GM18868 (cell line): ENCODE data around the gene SOX3.

Experiments used
- ATAC-seq: cut with Tn5 transposase; IDR thresholded peaks from one replicate; pipeline ENCODE4 v1.9.1; 2021; ENCODE audit warnings: mild to moderate bottlenecking, moderate library complexity; ENCODE audit not compliant: unreplicated experiment

SOX3 gene

DNA sequence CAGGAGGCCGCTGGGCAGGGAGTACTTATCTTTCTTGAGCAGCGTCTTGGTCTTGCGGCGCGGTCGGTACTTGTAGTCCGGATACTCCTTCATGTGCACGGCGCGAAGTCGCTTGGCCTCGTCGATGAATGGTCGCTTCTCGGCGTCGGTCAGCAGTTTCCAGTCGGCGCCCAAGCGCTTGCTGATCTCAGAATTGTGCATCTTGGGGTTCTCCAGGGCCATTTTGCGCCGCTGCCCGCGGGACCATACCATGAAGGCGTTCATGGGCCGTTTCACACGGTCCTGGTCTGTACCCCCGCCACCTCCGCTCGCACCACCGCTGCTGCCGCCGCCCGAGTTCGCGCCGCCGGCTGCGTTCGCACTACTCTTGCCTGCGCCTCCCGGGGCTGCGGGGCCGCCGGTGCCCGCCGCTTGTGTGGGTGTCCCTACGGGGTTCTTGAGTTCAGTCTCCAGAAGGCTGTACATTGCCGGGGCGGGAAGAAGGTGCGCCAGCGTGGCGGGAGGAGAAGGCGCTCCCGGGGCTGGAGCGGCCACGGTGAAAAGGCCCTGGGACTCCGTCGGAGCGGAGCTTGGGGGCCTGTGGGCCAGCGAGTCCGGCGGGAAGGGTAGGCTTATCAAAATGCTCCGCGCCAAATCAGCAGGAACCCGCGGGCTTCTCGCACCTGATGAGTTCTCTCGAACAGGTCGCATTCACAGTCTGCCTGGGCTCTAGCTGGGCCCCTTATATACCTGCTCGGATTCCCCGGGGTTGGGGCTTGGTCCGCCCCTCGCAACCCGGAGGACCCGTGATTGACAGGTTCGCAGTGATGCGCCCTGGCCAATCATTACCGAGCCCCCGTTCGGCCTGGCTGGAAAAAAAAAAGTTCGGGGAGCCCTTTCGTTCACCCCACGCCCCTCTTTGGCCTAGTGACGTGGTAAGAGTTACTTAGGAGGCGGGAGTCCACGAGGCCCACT is at the start of gene SOX3:
Gene SOX3 (minus strand): TSS at position 699 of the 954 bp plus-strand sequence. CDS start 9 bp downstream, at position 690.
- ATAC-seq, result no peak

DNA sequence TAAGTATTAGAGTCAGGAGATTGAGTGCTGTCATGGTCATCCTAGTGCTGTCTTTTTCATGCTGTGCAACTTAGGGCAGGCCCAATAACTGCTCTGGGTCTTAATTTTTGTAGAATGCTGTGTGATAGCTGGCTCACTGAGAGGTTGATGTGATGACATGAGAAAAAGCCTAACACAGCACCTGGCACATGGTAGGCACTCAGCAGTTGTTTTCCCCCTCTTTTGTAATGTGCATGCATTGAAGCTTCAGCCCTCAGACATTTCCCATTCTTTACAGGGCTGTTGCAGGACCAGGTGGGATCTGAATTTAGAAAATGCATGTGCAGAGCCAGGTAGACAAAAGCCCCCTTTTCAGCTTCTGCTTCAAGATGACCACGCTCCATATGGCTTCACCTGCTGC is 44.1 kb upstream of the SOX3 start:
- ATAC-seq, result no peak

DNA sequence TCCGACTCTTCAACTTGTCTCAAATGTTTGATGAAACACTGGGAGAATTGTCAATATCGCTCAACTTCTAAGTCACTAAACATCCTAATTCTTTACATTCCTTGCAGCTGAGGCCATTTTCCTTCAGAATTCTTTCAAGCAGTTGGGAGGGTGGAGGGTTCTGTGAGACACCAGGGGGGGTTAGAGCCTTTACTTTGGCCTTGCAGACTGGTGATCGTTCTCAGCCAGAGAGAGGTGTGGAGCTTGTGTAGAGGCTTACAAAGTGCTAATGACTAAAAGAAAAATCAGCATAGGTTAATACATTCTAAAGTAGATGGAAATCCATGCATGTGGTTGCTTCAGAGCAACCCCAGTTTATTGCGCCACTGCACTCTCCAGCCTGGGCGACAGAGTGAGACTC is 21.3 kb upstream of the SOX3 start:
- no peak for ATAC-seq

DNA sequence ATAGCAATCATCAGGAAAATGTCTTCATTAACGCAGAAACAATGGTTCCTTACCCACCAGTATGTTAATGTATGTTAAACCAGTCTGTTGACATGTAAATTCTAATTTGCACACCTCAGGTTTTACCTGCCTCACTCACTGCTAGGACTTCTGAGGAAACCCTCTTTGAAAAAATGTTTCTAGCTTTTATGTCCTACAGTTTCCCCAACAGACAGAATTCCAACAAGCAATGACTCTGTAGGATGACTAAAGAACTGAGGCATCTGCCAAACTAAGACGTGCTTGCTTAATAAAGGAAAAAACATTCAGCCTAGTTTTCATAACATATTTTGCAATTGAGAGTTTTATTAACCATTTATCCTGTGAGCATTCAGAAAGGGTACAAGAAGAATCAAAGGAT is 20.6 kb upstream of the SOX3 start:
- ATAC-seq, result no peak

DNA sequence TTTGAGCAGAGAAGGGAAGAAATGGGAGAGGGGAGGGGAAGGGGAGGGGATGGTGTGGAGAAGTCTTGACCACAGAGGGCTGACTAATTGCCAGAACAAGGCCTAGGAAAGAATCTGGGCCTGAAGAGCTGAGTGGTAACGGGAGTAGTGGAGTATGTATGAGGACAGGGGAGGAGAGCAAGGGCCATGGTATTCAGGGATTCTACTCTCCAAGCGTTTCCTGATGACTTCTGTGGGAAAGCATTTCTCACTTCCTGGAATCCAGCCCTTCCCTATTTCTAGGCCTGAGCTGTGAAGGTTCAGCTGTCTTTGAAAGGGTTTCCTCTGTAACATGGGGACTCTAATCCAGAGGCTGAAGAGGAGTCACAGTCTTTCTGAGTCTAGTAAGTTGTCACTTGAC is 19.7 kb upstream of the SOX3 start:
- no peak for ATAC-seq

DNA sequence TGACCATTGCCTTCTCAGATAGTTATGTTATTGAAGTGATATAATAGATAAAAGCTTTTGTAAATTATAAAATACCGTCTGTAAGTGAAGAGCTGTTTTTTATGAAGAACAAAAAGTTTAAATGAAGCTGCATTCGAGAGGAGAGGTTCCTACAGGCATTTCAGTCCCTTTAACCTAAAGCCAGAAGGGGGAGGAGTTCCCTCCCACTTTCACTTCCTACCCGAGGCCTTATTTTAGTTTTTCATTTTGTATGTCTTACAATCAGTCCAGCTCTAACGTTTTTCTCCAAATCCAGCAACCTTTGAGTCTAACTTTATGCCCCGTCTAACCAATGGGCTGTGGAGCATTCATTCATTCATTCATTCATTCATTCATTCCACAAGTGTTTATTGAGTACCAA is 16.5 kb upstream of the SOX3 start:
- ATAC-seq, result no peak

DNA sequence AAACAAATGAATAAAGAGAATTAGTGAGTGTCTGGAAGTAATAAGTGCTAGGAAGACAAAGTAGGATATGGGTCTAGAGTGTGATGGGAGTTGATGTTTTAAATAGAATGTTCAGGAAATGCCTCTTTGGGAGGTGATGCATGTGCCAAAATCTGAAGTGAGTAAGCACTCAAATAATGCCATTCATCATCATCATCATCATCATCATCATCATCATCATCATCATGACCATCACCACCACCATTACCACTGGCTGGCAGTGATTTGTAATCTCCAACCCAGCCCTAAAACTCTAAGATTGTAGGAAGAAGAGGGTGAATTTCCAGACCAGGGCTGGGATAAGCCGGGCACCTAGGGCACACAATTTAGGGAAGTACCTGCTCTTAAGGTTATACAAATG is 9.7 kb upstream of the SOX3 start:
- ATAC-seq, result no peak

DNA sequence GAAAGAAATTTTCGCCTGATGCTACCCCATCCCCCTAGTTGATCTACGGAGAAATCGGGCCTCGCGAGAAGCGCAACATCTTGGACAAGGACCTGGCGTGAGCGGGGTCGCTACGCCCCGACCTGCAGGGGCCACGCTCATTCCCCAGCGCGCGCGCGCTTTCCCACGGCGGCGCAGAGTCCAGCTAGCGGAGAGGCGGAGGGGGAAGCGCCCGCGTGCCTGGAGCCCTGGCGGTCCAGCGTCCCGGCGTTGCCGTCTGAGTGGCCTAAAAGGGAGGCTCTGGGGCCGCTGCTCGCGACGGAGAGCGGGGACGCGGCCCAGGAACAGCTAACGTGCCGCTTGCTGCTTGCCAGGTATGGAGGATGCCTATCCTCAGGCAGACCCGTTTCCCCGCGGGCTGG is 6.0 kb upstream of the SOX3 start:
- ATAC-seq, result no peak

DNA sequence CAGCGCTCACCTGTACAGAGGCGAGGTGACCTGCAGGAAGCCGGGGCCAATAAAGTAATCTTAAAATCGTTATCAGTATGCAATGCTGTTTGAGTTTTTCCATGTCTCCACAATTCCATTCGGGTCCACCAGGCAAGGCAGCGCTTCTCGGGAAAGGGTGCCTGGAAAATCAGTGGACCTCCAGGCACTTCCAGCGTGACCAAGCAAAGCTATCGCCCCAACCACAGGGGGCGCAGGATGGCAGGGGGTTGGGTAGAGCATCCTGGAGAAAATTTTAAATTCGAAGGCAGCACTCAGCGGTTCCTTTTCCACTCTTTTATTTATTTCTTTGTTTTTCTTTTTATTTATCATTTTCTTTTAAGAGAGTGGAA is 5.4 kb upstream of the SOX3 start:
- ATAC-seq, result no peak

DNA sequence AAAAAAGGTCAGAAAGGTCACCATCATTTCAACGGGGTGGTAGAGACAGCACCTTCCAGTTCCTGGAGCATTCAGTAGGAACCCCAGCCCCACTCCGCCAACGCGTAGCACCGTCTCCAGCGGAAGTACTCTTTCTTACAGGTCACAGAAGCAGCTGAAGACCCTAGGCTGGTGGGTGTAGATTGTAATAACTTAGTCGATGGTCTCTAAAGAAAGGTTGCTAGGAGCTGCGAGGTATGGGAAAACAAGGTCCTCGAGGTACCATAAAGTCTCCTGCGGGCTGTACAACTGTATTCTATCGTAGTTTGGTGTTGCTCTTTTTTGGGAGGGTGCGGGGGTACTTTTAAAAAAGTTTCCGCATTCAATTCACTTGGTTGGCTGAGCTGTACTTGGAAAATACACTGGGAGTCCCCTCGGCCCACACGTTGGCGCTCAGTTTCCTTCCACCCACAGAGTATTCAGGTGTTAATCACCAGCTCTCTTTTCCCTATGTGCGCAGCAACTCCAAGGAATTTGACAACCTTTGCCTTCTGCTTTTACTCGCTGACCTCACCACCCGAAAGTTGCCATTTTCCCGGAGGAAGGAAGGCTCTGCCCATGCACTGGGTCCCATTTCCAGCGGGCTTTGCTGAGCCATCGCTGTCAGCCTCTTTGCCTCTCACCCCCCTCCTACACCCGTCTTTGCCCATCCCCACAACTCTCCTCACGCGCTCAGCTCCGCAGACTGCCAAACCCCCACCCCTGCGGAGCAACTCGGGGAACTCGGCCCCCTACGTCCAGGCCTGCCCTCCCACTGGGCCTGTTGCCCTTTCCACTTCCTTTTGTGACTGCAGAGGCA is 4.8 kb upstream of the SOX3 start:
- ATAC-seq, result no peak

DNA sequence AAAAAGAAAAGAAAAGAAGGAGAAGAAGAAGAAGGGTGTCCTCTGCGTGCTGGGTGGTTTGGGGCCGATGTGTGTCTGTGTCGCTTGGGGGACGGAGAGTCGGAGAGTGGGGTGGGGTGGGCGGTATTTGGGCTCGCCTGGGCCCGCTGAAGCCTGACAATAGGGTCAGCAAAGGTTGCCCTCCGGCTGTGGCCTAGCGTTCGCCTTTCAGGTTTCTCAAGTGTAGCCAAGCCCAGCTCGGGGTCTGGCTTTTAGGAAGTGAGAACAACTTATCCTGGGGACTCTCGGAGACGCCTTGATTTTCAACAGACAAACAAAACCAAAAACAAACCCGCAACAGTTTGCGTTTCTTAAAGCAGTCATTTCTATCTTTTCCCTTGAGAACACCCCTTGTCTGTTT is 4.1 kb upstream of the SOX3 start:
- ATAC-seq, result no peak

DNA sequence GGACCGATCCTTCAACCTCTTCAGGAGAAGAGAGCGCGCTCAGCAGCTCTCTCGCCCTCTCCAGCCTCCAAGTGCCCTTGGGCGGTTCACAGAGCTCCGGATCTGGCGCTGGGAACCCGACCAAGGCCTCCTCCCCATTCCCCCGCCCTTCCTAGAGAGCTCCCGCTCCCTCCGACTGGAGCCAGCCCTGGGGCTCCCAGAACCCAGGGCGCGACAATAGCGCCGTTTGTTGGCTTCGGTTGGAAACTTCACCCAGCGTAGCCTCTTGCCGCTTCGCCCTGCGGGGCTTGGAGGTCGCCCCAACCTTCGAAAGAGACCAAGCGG is 3.1 kb upstream of the SOX3 start:
- ATAC-seq, result no peak

DNA sequence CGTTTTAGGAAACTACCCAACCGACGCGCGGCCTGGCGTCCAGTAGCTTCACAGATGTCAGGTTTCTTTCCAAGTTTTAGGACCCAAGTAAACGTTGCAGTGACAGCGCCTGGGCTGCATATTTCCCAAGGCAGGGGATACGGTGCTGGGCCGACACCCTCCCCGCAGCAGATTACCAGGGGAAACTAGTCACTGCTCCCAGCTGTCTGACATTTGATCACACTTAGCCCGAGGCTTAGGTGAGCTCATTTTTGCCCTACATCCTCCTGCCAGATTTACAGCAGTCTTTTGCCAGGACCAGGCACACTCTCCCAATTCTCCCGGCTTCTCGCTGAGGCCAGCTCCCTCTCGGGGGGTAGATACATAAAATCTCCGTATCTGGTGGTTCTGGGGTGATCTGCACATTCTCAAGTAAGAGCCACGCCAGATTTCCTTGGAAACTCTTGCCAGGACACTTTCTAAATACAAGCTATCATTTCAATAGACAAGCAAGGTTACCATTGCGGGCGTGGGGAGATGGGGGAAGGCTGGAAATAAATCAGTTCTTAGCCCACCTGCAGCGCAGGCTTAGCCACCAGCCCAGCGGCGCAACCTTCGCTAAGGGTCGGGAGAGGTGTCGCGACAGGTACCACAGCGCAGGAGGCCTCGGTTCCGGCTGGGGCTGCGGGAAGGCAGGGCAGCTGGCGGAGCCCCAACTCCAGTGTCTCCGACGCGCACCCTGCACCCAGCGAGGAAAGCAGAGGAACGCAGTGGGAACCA is 2.5 kb upstream of the SOX3 start:
- no peak for ATAC-seq

DNA sequence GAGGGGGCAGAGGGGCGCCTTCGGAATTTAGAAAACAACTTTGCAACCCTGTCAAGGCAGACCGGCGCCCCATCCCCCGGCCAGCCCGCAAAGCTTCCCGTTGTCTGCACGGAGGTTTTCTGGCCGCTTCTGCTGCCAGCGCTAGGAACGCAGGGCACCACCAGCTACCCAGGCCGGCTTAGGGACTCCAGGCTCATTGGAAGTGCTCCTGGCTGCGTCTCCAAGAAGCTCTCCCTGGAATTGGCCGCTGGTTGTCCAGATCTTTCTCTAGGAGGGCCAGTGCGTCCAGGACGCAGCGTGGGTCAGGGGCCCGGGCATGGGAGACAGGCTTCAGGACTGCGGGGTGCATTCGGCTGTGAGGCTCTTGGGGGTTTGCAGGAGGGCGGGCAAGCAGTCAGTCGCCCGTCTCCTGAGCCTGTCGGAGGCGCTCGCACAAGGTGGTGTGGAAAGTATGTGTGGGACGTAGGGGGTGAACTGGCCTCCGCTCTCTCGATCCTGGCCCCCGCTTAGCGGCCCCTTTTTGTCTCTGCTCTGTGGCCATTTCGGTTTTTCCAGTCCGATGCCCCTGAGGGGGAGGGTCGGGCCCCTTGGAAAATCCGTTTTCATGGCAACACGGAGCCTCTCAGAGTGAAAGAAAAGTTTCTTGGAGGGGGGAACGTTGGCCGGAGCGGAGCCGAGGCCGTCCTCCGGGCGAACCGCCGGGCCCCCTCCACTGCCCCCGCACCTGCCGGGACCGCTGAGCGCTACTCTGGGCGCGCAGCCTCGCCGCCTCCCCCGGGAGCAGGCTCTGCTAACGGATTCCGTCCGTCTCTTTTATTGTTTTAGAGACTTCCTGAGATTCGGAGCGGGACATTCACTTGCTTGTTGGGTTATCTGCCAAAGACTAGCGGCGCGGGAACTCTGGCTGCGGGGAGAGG is 810 bp upstream of the SOX3 start:
- no peak for ATAC-seq

DNA sequence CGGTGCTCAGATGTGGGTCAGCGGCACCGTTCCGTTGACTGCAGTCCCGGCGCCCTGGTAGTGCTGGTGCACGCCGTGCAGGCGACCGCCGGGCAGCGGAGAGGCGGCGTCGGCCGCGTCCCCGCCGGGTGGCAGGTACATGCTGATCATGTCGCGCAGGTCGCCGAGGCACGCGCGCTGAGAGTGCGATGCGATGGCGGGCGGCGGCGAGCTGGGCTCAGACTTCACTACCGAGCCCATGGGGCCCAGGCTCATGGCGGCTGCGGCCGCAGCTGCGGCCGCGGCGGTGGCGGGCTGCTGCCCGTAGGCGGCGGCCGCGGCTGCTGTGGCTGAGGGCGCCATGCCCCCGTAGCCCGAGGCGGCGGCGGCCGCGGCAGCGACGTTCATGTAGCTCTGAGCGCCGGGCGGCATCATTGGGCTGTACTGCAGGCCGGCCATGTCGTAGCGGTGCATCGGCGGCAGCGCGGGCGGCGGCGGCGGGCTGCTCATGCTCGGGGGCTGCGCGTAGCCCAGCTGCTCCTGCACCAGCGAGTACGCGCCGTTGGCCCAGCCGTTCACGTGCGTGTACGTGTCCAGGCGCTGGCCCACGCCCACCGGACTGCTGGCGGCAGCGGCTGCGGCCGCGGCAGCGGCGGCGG is 1.0 kb downstream of the SOX3 start:
- ATAC-seq, result no peak

DNA sequence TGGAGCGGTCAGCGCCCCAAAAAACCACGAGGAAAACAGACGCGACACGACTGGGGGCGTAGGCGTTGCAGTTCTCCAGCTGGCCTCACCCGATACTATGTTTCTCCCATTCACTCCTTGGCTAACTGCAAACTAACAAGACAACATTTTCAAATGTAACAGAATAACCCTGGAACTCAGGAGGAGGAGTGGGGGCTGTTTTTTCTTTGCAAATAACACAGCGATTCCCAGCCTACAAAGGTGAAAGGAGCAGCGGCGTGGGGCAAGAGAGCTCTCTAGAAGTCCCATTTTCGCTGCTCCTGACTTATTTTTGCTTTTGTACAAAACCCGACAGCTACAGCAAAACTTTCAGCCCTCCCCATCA is 1.6 kb downstream of the SOX3 start:
- no peak for ATAC-seq

DNA sequence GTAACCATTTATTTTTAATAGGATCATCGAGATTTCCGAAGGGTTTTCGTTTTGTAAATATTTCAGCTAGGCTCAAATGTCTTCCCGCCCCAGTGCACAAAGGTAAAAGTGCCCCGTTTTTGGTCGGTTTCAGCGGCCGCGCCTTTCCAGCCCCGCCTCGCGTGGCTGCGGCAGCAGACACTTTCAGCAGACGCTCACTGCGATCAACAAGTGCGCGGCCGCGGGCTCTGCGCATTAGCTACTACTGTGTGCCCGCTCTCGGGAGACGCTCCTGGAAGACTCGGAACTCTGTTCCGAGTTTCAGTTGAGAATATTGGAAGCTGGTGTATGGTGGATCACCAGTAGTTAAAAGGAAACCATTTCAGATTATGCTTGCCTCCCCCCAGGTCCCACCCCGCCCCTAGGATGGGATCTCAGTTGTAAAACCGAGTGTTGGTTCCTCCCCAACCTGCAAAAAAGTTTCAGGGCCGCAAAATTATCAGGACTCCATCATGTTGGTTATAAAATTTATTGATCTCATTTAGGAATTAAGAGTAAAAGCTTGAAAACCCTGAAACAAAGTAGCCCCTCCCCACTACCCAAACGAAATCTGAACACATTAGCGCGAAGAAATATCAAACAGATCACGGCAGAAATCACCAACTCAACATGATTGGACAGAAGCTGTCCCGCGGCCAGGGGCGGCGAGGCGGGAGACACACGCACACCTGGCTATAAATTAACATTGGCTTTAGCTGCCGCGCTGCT is 2.2 kb downstream of the SOX3 start:
- ATAC-seq, result no peak

DNA sequence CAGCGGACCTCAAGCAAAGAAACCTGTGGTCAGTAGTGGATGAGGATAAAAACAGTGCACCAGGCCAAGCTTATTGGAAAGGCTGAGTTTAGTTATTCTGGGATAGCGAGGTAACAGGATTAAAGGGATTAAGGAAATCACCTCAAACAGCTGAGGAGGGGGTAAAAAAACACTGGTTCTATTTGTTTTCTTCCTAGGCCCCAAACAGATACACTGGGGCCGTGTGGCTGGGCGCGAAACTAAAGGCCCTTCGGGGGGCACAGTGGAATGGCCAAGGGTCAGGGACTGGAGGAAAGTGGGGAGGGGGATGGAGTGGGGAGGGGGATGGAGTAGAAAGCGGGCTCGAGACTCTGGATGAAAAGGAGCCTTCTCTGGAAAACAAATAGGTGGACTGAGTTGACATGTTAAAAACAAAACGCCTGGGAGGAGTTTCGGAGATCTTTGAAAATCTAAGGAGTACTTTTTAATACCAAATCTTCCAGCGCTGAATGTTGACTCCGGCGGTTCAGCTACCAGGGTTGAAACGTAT is 2.9 kb downstream of the SOX3 start:
- no peak for ATAC-seq

DNA sequence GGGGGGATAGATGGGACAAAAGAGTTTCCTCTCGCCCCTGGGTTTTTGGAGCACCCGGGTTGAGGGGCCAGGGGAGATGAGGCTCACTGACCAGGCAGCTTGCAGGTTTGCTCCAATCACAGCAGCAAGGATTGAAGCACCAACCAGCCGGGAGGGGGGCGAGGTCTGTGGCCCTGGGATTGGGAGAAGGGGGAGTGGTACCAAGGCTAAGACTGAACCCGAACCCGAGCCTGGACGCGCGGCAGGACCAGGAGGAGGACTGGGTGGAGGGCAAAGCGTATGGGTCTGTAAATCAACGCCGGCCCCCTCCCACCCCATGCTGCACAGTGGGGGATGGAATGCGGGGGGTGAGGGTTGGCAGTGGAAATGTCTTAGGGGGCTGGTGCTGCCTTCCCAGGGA is 3.5 kb downstream of the SOX3 start:
- no peak for ATAC-seq
